Epithelial cell of esophagus (primary cell): Measurements from ENCODE around the gene TMEM200B.

Experiments
- DNase-seq: peaks from one replicate; pipeline ENCODE4 v3.0.0; 2010; ENCODE audit warnings: low read depth
- H3K4me3 ChIP-seq: 2 replicates; pipeline ENCODE4 v1.5.1; 2011; ENCODE audit warnings: mild to moderate bottlenecking, low read length, control low read depth
- CTCF ChIP-seq: IDR thresholded peaks from 2 replicates; pipeline ENCODE4 v1.5.1; 2011; ENCODE audit warnings: low read depth, mild to moderate bottlenecking, low read length, control low read depth, inconsistent platforms; ENCODE audit not compliant: insufficient read depth; ENCODE audit errors: missing control alignments

TMEM200B gene

GRCh38 chr1:29077155-29077554, 46.5 kb downstream of the TMEM200B start:
- no peak overlapping the region for H3K4me3 ChIP-seq
- DNase-seq, result no peak
- TF ChIP-seq CTCF, result no peak
